HepG2 (cell line): Measurements from ENCODE around the gene KCTD19. TPM values are rescaled to one million over a fixed set of nuclear protein-coding genes. Genes with fewer than 3 reads are reported as not detected.

Experiments
- BHLHE40 ChIP-seq: IDR thresholded peaks from 2 replicates; pipeline ENCODE4 v1.6.1; 2011; ENCODE audit warnings: low read length, improper control_type of control experiment
- KDM6A ChIP-seq: IDR thresholded peaks from 2 replicates; pipeline ENCODE4 v1.6.1; 2016; ENCODE audit warnings: low read depth
- MXI1 ChIP-seq: IDR thresholded peaks from 3 replicates; pipeline ENCODE4 v1.6.1; 2012; ENCODE audit warnings: low read depth, low read length, inconsistent platforms, borderline replicate concordance
- ZBED4 ChIP-seq: sonication (generic); formaldehyde crosslinking; IDR thresholded peaks from 2 replicates; pipeline ENCODE4 v1.4.0; 2020; ENCODE audit warnings: missing genetic modification reagents, borderline replicate concordance
- ZNF362 ChIP-seq: sonication (generic); formaldehyde crosslinking; IDR thresholded peaks from 2 replicates; pipeline ENCODE4 v1.4.0; 2020; ENCODE audit warnings: missing genetic modification reagents, mild to moderate bottlenecking, borderline replicate concordance
- ZNF451 ChIP-seq: sonication (generic); formaldehyde crosslinking; IDR thresholded peaks from 2 replicates; pipeline ENCODE4 v1.5.0; 2020; ENCODE audit warnings: mild to moderate bottlenecking, missing genetic modification reagents
- ZNF563 ChIP-seq: sonication (generic); formaldehyde crosslinking; IDR thresholded peaks from 2 replicates; pipeline ENCODE4 v1.8.0; 2022; ENCODE audit warnings: mild to moderate bottlenecking, moderate library complexity, missing genetic modification reagents
- ZNF574 ChIP-seq: sonication (generic); formaldehyde crosslinking; IDR thresholded peaks from 2 replicates; pipeline ENCODE4 v1.4.0; 2020; ENCODE audit warnings: missing genetic modification reagents
- ZNF609 ChIP-seq: sonication (generic); formaldehyde crosslinking; IDR thresholded peaks from 2 replicates; pipeline ENCODE4 v1.4.0; 2020; ENCODE audit warnings: mild to moderate bottlenecking, missing genetic modification reagents, borderline replicate concordance
- ZNF7 ChIP-seq: IDR thresholded peaks from 2 replicates; pipeline ENCODE4 v1.6.1; 2016; ENCODE audit warnings: missing biosample characterization, missing genetic modification reagents
- ZNF703 ChIP-seq: sonication (generic); formaldehyde crosslinking; IDR thresholded peaks from 2 replicates; pipeline ENCODE4 v1.5.1; 2020; ENCODE audit warnings: missing genetic modification reagents, mild to moderate bottlenecking, moderate library complexity, borderline replicate concordance
- polyA plus RNA-seq, 8 experiments: library from polyadenylated mRNA; depleted of rRNA in 3 of 8; stranded (reverse) in 7 of 8; unstranded in 1 of 8; fragments of >200 nt; fragmentation: Illumina TruSeq in 4 of 8; extraction: Trizol in 4 of 8; gene quantifications; 2 replicates each; pipeline versions ENCODE4 v1.2.1 to v1.2.3, GENCODE V29; 2011 to 2016; ENCODE audit warnings: low read depth in 4 of 8, missing spikeins in 1 of 8, mixed read lengths in 1 of 8; ENCODE audit not compliant: insufficient read depth in 1 of 8
- total RNA-seq, 5 experiments: library from RNA; depleted of rRNA; stranded (reverse); fragments of >200 nt; fragmentation: Illumina TruSeq; extraction: Trizol; gene quantifications; 2 replicates each; pipeline ENCODE4 v1.2.3, GENCODE V29; 2016; ENCODE audit warnings: low read depth in 1 of 5
- TF ChIP-seq, protein P1 (sequence below): sonication (generic); formaldehyde crosslinking; IDR thresholded peaks from 2 replicates; pipeline ENCODE4 v1.4.0; 2020; ENCODE audit warnings: missing genetic modification reagents, mild to moderate bottlenecking, borderline replicate concordance

The KCTD19 gene
- total and polyA plus RNA-seq, 2 of the 13 experiments (the other 11 are each of a cell fraction or from before 2014, with no cell fraction given) = not detected

GRCh38 chr16:67248401-67249177 lies 78.0 kb downstream of the KCTD19 start, which contains the start of gene SLC9A5 (continued):
- peak; percentile 37; the same call in 1 of the 2 replicates for TF ChIP-seq ZNF574 (CRISPR knock-in tag)
- TF ChIP-seq, protein P1, sequence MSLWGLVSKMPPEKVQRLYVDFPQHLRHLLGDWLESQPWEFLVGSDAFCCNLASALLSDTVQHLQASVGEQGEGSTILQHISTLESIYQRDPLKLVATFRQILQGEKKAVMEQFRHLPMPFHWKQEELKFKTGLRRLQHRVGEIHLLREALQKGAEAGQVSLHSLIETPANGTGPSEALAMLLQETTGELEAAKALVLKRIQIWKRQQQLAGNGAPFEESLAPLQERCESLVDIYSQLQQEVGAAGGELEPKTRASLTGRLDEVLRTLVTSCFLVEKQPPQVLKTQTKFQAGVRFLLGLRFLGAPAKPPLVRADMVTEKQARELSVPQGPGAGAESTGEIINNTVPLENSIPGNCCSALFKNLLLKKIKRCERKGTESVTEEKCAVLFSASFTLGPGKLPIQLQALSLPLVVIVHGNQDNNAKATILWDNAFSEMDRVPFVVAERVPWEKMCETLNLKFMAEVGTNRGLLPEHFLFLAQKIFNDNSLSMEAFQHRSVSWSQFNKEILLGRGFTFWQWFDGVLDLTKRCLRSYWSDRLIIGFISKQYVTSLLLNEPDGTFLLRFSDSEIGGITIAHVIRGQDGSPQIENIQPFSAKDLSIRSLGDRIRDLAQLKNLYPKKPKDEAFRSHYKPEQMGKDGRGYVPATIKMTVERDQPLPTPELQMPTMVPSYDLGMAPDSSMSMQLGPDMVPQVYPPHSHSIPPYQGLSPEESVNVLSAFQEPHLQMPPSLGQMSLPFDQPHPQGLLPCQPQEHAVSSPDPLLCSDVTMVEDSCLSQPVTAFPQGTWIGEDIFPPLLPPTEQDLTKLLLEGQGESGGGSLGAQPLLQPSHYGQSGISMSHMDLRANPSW (CRISPR knock-in tag) = no peak
- TF ChIP-seq KDM6A = no peak
- no peak for TF ChIP-seq MXI1
- TF ChIP-seq ZNF609 = no peak
- no peak for TF ChIP-seq ZBED4 (CRISPR knock-in tag)
- no peak for TF ChIP-seq ZNF362 (CRISPR knock-in tag)
- TF ChIP-seq BHLHE40 = 0 out of 2 replicates have a peak, but pooled peaks have one; percentile 3
- TF ChIP-seq ZNF451 = no peak
- TF ChIP-seq ZNF703 (CRISPR knock-in tag) = no peak
- no peak for TF ChIP-seq ZNF7
- TF ChIP-seq ZNF563 = peak; percentile 23; the same call in 1 of the 2 replicates
